ENCODE results near the gene PCDHA8.

DNA sequence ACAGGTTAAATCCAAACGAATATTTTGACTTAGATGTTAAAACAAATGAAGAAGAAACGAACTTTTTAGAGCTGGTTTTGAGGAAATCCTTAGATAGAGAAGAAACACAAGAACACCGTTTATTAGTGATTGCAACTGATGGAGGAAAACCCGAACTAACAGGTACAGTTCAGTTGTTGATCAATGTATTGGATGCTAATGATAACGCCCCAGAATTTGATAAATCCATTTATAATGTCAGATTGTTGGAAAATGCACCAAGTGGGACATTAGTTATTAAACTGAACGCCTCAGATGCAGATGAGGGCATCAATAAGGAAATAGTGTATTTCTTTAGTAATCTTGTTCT lies 18.7 kb upstream of the PCDHA8 start:
- TF ChIP-seq, protein P1, sequence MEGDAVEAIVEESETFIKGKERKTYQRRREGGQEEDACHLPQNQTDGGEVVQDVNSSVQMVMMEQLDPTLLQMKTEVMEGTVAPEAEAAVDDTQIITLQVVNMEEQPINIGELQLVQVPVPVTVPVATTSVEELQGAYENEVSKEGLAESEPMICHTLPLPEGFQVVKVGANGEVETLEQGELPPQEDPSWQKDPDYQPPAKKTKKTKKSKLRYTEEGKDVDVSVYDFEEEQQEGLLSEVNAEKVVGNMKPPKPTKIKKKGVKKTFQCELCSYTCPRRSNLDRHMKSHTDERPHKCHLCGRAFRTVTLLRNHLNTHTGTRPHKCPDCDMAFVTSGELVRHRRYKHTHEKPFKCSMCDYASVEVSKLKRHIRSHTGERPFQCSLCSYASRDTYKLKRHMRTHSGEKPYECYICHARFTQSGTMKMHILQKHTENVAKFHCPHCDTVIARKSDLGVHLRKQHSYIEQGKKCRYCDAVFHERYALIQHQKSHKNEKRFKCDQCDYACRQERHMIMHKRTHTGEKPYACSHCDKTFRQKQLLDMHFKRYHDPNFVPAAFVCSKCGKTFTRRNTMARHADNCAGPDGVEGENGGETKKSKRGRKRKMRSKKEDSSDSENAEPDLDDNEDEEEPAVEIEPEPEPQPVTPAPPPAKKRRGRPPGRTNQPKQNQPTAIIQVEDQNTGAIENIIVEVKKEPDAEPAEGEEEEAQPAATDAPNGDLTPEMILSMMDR (optimal IDR thresholded peaks at IDR 0.05 in 1 of 3, IDR thresholded peaks at IDR 0.05 in 1 of 3, conservative IDR thresholded peaks at IDR 0.05 in 1 of 3; ENCODE audit: extremely low read depth in 1 of 3, insufficient read depth in 2 of 3, low read length in 3 of 3) = no peak
- TF ChIP-seq EZH2 (IDR thresholded peaks at IDR 0.05; ENCODE audit: low read length) = no peak

Data from keratinocyte (primary cell).